Upper lobe of left lung (tissue), 6 donors: ENCODE data around the gene HGD. TPM values are rescaled to one million over a fixed set of nuclear protein-coding genes. Genes with fewer than 3 reads are reported as not detected.

Experiments
- ATAC-seq, 2 donors: fragments of 200-7000 bp; cut with Tn5 transposase; one replicate each; pipeline ENCODE4 v1.9.1; 2022; ENCODE audit warnings: mild to moderate bottlenecking in 2 of 2, moderate library complexity in 2 of 2; ENCODE audit not compliant: low FRiP score in 2 of 2
- DNase-seq, 2 donors: peaks; one replicate each; pipeline ENCODE4 v3.0.0-alpha.2; 2019 to 2020
- H3K27ac ChIP-seq, 4 donors: fragments of 200-600 bp; sonication (generic); one replicate each; pipeline ENCODE4 v1.5.1; 2016 to 2019
- H3K27me3 ChIP-seq, 4 donors: fragments of 200-600 bp; sonication (generic); one replicate each; pipeline ENCODE4 v1.5.1; 2017 to 2019
- H3K36me3 ChIP-seq, 4 donors: fragments of 200-600 bp; sonication (generic); one replicate each; pipeline ENCODE4 v1.5.1; 2016 to 2019
- H3K4me1 ChIP-seq, 4 donors: fragments of 200-600 bp; sonication (generic); one replicate each; pipeline ENCODE4 v1.5.1; 2018 to 2019
- H3K4me3 ChIP-seq, 4 donors: fragments of 200-600 bp; sonication (generic); one replicate each; pipeline ENCODE4 v1.5.1; 2017 to 2019; ENCODE audit warnings: mild to moderate bottlenecking in 2 of 4, moderate library complexity in 1 of 4
- H3K9me3 ChIP-seq, 4 donors: fragments of 200-600 bp; sonication (generic); one replicate each; pipeline ENCODE4 v1.5.1; 2018 to 2019
- CTCF ChIP-seq, 6 experiments: fragments of 450-650 bp in 4 of 6; fragments of 200-600 bp in 2 of 6; sonication (generic) in 2 of 6; IDR thresholded peaks; one replicate each; pipeline ENCODE4 v1.5.1; 2016 to 2019; ENCODE audit warnings: antibody characterized with exemption in 6 of 6
- EP300 ChIP-seq, 4 donors: sonication (generic); formaldehyde crosslinking; IDR thresholded peaks; one replicate each; pipeline ENCODE4 v1.5.1; 2017; ENCODE audit warnings: antibody characterized with exemption in 4 of 4, control low read depth in 2 of 4
- POLR2A ChIP-seq, 4 donors: fragments of 450-650 bp; IDR thresholded peaks; one replicate each; pipeline ENCODE4 v1.5.1; 2016 to 2017; ENCODE audit warnings: antibody characterized with exemption in 4 of 4, mild to moderate bottlenecking in 2 of 4
- POLR2AphosphoS5 ChIP-seq, 2 donors: sonication (generic); formaldehyde crosslinking; IDR thresholded peaks; one replicate each; pipeline ENCODE4 v1.5.1; 2017; ENCODE audit warnings: antibody characterized with exemption in 2 of 2
- WGBS, 2 donors: methylation state at CpG; one replicate each; pipeline ENCODE4 v1.1.5; 2017 to 2018; 5-methylcytosine and 5-hydroxymethylcytosine counted together
- total RNA-seq, 6 donors: library from RNA; depleted of rRNA in 4 of 6; stranded (reverse); fragments of >200 nt in 4 of 6; gene quantifications; one replicate each; pipeline versions ENCODE4 v1.1.0 to v1.2.1, GENCODE V29; 2016 to 2021
- donor health status: DM: no; HTN: no; CAD: no; lungs with moderate emphysema.
- donor health status: DM: no; HTN: yes; CAD: no; lungs with severe emphysema.

The HGD gene
- total RNA-seq, 6 donors from 2014 or later, result 0.89 to 45.1 (median 2.6) TPM

- peaks cover 0 to 3% (median 0%) of the 10 kb centered on the region in 4 donors for H3K4me1 ChIP-seq
- no peak for ATAC-seq
- WGBS, 2 donors, result 69 to 88% methylated on average over 4 of the region's 4 CpGs
- H3K36me3 ChIP-seq, result peaks cover 0 to 14% (median 4%) of the 10 kb centered on the region in 4 donors
- no peak overlapping the region for H3K27ac ChIP-seq
- DNase-seq, result no peak
- no peaks in the 10 kb centered on the region for H3K9me3 ChIP-seq
- no peaks in the 10 kb centered on the region for H3K27me3 ChIP-seq
- no peak overlapping the region for H3K4me3 ChIP-seq
- TF ChIP-seq POLR2AphosphoS5 (IDR thresholded peaks at IDR 0.05) (no peak), EP300 (IDR thresholded peaks at IDR 0.05) (no peak), POLR2A (IDR thresholded peaks at IDR 0.05) (no peak), CTCF (IDR thresholded peaks at IDR 0.05) (no peak)
These were observed 2.9 kb upstream of the HGD start for GRCh38 chr3:120684896-120685295.

- ATAC-seq (no peak), DNase-seq (no peak)
- Histone ChIP-seq H3K27ac (no peak overlapping the region), H3K4me3 (no peak overlapping the region), H3K9me3 (no peaks in the 10 kb centered on the region), H3K36me3 (peaks cover 0 to 5% (median 0%) of the 10 kb centered on the region in 4 donors), H3K27me3 (no peaks in the 10 kb centered on the region), H3K4me1 (peaks cover 2 to 10% (median 6%) of the 10 kb centered on the region in 4 donors)
- WGBS, 2 donors, result 94 to 96% methylated on average over 3 of the region's 3 CpGs
- TF ChIP-seq EP300 (IDR thresholded peaks at IDR 0.05) (no peak), CTCF (IDR thresholded peaks at IDR 0.05) (no peak), POLR2A (IDR thresholded peaks at IDR 0.05) (no peak), POLR2AphosphoS5 (IDR thresholded peaks at IDR 0.05) (no peak)
These were observed 1.7 kb upstream of the HGD start for GRCh38 chr3:120683671-120684301.

- 92% methylated on average over 1 of the region's 1 CpG for WGBS, 2 donors
- Histone ChIP-seq H3K4me1 (peaks cover 7 to 14% (median 12%) of the 10 kb centered on the region in 4 donors), H3K36me3 (peaks cover 0 to 4% (median 0%) of the 10 kb centered on the region in 4 donors), H3K4me3 (no peak overlapping the region), H3K9me3 (no peaks in the 10 kb centered on the region), H3K27ac (no peak overlapping the region), H3K27me3 (no peaks in the 10 kb centered on the region)
- no peak for TF ChIP-seq CTCF (IDR thresholded peaks at IDR 0.05)
- no peak for TF ChIP-seq POLR2AphosphoS5 (IDR thresholded peaks at IDR 0.05)
- no peak for TF ChIP-seq POLR2A (IDR thresholded peaks at IDR 0.05)
- no peak for TF ChIP-seq EP300 (IDR thresholded peaks at IDR 0.05)
- no peak for DNase-seq
- ATAC-seq, result no peak
These were observed 1.2 kb upstream of the HGD start for GRCh38 chr3:120683213-120683612.

GRCh38 chr3:120681506-120682038 lies 467 bp downstream of the HGD start:
- ATAC-seq (no peak), DNase-seq (no peak)
- Histone ChIP-seq H3K27ac (peak overlapping the region in 2 of 4 donors; percentile 20 to 50), H3K4me3 (no peak overlapping the region), H3K4me1 (peaks cover 9 to 18% (median 14%) of the 10 kb centered on the region in 4 donors), H3K36me3 (peaks cover 0 to 3% (median 0%) of the 10 kb centered on the region in 4 donors), H3K27me3 (no peaks in the 10 kb centered on the region), H3K9me3 (no peaks in the 10 kb centered on the region)
- no peak for TF ChIP-seq CTCF (IDR thresholded peaks at IDR 0.05)
- TF ChIP-seq POLR2A (IDR thresholded peaks at IDR 0.05), result no peak
- no peak for TF ChIP-seq POLR2AphosphoS5 (IDR thresholded peaks at IDR 0.05)
- no peak for TF ChIP-seq EP300 (IDR thresholded peaks at IDR 0.05)
- WGBS, 2 donors, result 96% methylated on average over 4 of the region's 4 CpGs

GRCh38 chr3:120681018-120681417 lies 1.0 kb downstream of the HGD start:
- DNase-seq (no peak), ATAC-seq (no peak)
- Histone ChIP-seq H3K4me3 (no peak overlapping the region), H3K36me3 (no peaks in the 10 kb centered on the region), H3K4me1 (peaks cover 9 to 18% (median 14%) of the 10 kb centered on the region in 4 donors), H3K27ac (no peak overlapping the region), H3K27me3 (no peaks in the 10 kb centered on the region), H3K9me3 (no peaks in the 10 kb centered on the region)
- TF ChIP-seq POLR2A (IDR thresholded peaks at IDR 0.05), result no peak
- TF ChIP-seq EP300 (IDR thresholded peaks at IDR 0.05), result no peak
- no peak for TF ChIP-seq POLR2AphosphoS5 (IDR thresholded peaks at IDR 0.05)
- no peak for TF ChIP-seq CTCF (IDR thresholded peaks at IDR 0.05)
- 73 to 97% methylated on average over 2 of the region's 2 CpGs for WGBS, 2 donors
